GM19324 (cell line): ENCODE results near the gene SSTR4.

Experiments used
- ATAC-seq: cut with Tn5 transposase; IDR thresholded peaks from one replicate; pipeline ENCODE4 v1.9.1; 2021; ENCODE audit warnings: mild to moderate bottlenecking, moderate library complexity; ENCODE audit not compliant: unreplicated experiment, low FRiP score

Gene SSTR4

GRCh38 chr20:23063168-23063567 is 28.1 kb downstream of the SSTR4 start:
- ATAC-seq: no peak

DNA sequence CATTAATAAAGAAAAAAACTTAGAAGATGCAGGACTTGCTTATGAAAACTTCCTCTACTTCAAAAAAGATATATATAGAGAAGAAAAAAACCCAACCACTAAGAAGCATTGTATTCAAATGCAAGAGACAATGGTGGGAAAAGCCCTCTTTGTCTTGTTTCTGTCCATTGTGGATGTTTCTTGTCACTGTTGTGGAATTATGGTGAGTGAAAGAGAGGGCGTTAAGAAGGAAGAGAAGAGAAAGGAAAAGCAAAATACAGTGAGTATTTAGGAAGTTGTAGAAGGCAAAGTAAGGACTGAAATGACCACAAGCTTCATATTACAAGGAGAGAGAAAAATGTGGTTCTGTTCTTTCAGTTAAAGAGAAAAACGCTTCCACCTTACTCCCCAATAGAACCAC is 28.5 kb downstream of the SSTR4 start:
- ATAC-seq: no peak

- no peak for ATAC-seq
Measured at GRCh38 chr20:23065266-23066201, 30.4 kb downstream of the SSTR4 start.

GRCh38 chr20:23066772-23067171 is 31.7 kb downstream of the SSTR4 start:
- no peak for ATAC-seq

- no peak for ATAC-seq
Measured at GRCh38 chr20:23068283-23068682, 33.2 kb downstream of the SSTR4 start.

- no peak for ATAC-seq
Measured at GRCh38 chr20:23069108-23069507, 34.0 kb downstream of the SSTR4 start.

GRCh38 chr20:23071398-23071797 is 36.3 kb downstream of the SSTR4 start:
- ATAC-seq: no peak

DNA sequence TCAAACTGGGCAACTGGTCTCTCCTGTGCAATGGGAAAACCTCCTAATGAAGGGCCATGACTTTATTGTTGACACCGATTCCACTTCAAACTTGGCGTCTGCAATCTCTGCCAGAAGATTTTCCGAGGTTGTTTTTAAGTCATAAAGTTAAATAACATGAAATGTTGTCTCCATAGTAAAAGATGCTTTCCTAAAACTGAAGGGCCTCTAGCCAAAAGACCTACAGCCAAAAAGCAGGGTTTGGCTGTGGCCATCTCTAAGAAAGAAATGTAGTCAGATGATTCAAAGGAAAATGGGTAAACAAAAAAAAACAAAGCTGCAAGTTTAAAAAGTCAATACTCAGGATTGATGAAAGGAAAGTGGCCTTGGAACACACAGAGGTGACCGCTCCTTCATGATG is 36.9 kb downstream of the SSTR4 start:
- ATAC-seq: no peak

GRCh38 chr20:23072892-23073586 is 37.9 kb downstream of the SSTR4 start:
- no peak for ATAC-seq

- ATAC-seq: no peak
Measured at GRCh38 chr20:23074052-23074451, 38.9 kb downstream of the SSTR4 start.

GRCh38 chr20:23077277-23077676 is 42.2 kb downstream of the SSTR4 start:
- ATAC-seq: no peak

DNA sequence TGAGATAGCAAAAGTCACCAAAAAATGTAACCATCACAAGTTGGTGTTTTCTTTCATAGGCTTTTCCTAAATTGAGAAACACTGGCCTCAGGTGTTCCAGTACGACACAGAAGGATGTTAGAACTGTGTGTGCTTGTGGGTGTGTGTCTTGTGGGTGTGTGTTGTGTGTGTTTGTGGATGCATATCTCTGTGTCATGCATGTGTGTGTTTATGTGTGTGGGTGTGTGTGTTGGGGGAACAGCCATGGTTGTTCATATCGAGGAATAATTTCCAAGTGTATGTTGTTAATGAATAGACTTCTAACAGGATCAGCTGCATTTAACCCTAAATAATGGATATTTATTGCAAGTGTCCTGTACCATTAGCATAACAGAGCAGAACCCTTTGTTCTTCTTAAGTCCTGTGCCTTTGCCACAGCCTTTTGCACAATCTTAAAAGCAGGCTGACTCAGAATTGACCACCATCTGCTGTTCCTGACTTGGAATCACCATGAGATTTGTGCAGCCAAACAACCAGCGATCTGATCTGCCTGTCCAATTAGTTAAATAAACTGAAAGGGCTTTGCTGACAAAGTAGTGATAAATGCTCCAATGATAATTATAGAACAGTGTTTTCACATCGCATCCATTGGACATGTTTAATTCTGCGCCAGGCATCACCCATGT is 43.4 kb downstream of the SSTR4 start:
- no peak for ATAC-seq

DNA sequence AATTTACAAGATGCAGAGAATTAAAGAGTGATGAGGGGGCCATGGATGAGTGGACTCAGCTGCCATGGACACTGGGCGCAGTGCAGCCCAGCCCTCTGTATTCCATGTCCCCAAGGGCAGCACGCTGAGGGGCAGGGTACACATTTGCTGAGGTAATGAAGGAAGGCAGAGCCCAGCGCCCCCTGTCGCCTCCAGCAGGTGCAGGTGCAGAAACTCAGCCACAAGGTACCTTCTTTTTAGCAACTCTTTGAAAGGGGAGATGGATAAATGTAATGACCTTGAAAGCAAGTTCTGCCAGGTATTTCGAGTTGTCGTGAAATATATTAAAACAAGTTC is 43.9 kb downstream of the SSTR4 start:
- no peak for ATAC-seq

DNA sequence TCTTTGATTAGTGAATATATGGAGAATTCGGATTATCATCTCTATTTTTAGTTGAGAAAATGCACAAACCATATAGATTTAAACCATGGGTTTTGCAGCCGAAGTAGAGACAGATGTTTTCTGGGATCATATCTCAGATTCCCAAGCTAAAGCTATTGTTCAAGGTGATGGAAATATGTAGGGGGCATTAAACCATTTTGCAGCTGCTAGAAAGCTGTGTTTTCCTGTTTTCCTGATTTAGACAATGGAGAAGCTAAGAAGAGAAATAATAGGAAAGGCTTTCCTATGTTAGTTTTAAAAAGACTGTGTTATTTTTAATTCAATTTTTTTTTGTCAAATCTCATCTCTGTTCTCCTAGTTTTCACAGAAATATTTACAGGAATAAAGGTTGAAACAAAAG is 44.8 kb downstream of the SSTR4 start:
- no peak for ATAC-seq

DNA sequence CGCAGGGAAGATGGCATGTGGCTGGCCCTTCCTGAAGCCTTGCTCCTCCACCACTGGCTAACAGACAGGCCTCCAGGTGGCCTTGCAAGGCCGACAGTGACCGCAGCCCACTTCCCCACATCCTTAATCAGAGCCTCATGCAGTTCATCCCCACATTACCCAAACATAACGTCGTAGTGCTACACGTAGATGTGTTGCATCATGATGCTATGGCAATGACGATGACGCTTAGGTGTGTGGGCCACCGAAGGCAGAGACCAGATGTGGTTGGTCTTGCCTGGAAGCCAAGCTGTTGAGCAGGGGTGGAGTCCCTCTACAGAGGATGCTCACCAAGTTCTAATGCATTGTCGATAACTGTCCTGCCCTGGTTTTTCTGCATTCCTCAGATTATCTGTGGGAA is 45.4 kb downstream of the SSTR4 start:
- no peak for ATAC-seq

GRCh38 chr20:23081263-23081819 is 46.2 kb downstream of the SSTR4 start:
- no peak for ATAC-seq

- no peak for ATAC-seq
Measured at GRCh38 chr20:23082846-23083552, 47.9 kb downstream of the SSTR4 start.

DNA sequence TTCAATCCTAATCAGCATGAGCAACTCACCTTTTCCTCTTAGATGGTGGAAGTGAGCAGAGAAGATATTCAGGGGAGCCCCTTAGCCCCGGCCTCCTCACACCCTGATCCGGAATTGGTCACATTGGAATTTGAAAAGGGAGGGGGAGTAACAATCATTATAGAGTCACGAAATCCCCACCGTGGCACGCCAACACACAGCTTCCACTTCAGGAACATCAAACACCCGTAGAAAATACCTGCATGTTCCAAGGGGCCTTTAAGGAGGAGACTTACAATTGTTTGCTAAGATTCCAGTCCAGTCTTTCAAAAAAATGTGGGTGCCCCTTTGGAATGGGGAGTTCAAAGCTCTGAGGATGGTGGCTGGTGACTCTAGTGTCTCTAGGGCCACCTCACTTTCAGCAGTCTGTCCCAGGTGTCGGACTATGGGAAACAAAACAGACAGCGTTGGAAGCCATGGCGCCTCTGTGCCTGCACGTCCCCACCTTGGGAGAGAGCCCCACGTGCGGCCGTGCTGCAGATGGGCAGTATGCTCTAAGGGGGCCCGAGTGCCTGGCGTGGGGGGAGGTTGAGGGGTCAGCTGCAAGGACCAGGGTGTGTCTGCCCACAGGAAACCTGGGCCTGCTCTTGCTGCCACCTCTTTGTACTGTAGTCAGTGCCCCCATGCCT is 48.6 kb downstream of the SSTR4 start:
- ATAC-seq: no peak

- no peak for ATAC-seq
Measured at GRCh38 chr20:23084282-23084844, 49.3 kb downstream of the SSTR4 start.
